22Rv1 (cell line): ENCODE measurements around the gene EFCAB7.

Experiments used
- H3K27ac ChIP-seq: fragments of 450-650 bp; 2 replicates; pipeline ENCODE4 v1.5.1; 2017
- CTCF ChIP-seq: fragments of 450-650 bp; IDR thresholded peaks from 2 replicates; pipeline ENCODE4 v1.5.1; 2017; ENCODE audit warnings: mild to moderate bottlenecking
- ZFX ChIP-seq: fragments of 450-650 bp; IDR thresholded peaks from 2 replicates; pipeline ENCODE4 v1.6.1; 2017; ENCODE audit warnings: antibody characterized with exemption, borderline replicate concordance

The EFCAB7 gene

GRCh38 chr1:63522891-63523728, at the start of gene EFCAB7, which contains the start of gene ITGB3BP:
Gene EFCAB7 (plus strand): TSS chr1:63523525. CDS start chr1:63525573, 2,048 bp downstream.
Gene ITGB3BP (minus strand): TSS chr1:63523225. CDS start chr1:63523133, 92 bp downstream.
- peak within 1 kb of the TSS; percentile 89 for H3K27ac ChIP-seq
- no peak for TF ChIP-seq CTCF
- TF ChIP-seq ZFX = no peak

- H3K27ac ChIP-seq = no peak overlapping the region
- TF ChIP-seq CTCF = no peak
- TF ChIP-seq ZFX = no peak
These were observed 47.6 kb upstream of the EFCAB7 start for GRCh38 chr1:63475761-63476160.

GRCh38 chr1:63480057-63480456, 43.3 kb upstream of the EFCAB7 start:
- TF ChIP-seq ZFX (no peak), CTCF (no peak)
- no peak overlapping the region for H3K27ac ChIP-seq

- no peak overlapping the region for H3K27ac ChIP-seq
- TF ChIP-seq CTCF = no peak
- TF ChIP-seq ZFX = no peak
These were observed 36.7 kb upstream of the EFCAB7 start for GRCh38 chr1:63486629-63487028.

GRCh38 chr1:63487336-63488065, 35.8 kb upstream of the EFCAB7 start:
- TF ChIP-seq ZFX (no peak), CTCF (no peak)
- no peak overlapping the region for H3K27ac ChIP-seq

GRCh38 chr1:63497577-63497976, 25.7 kb upstream of the EFCAB7 start:
- H3K27ac ChIP-seq = no peak overlapping the region
- no peak for TF ChIP-seq ZFX
- TF ChIP-seq CTCF = no peak

GRCh38 chr1:63498106-63498505, 25.2 kb upstream of the EFCAB7 start:
- no peak for TF ChIP-seq ZFX
- TF ChIP-seq CTCF = no peak

More at GRCh38 chr1:63498106-63498505, 25.2 kb upstream of the EFCAB7 start:
- H3K27ac ChIP-seq = no peak overlapping the region
